Measurements from ENCODE around the gene DMRTA1.
"Not testable (repeated sequence)": the region's sequence is repeated elsewhere in the genome, so short reads cannot be mapped to it uniquely, and the experiment has no call there.

DMRTA1 gene

GRCh38 chr9:22469928-22470544, 23.4 kb downstream of the DMRTA1 start:
- no peak for DNase-seq

DNA sequence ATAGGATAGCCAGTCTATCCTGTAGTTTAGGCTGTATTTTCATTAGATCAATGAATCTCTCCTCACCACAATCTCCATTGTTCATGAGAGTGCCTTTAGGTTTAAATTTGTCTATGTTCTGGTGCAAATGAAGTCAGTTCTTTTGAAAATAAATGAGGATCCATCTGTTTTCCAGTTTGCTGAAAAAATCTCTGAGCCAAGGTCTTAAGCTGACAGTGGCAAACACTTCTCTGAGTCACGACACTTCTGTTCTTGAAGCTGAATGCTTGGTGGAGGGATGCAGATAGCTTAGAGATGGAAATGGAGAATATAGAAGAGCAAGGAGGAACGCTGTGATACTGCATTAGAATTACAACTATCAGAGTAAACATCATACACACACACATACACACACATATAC, 34.9 kb downstream of the DMRTA1 start:
- no peak for DNase-seq

- no peak for DNase-seq
Measured at GRCh38 chr9:22483528-22484070, 37.0 kb downstream of the DMRTA1 start.

DNA sequence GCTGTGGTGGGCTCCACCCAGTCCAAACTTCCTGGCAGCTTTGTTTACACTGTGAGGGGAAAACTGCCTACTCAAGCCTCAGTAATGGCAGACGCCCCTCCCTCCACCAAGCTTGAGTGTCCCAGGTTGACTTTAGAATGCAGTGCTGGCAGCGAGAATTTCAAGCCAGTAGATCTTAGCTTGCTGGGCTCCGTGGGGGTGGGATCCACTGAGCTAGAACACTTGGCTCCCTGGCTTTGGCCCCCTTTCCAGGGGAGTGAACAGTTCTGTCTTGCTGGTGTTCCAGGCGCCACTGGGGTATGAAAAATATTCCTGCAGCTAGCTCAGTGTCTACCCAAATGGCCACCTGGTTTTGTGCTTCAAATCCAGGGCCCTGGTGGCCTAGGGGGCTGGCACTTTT, 49.6 kb downstream of the DMRTA1 start:
- DNase-seq: not testable (repeated sequence)
